Mesothelial cell of epicardium (in vitro differentiated cells): ENCODE measurements around the gene ADGRL3. TPM values are rescaled to one million over a fixed set of nuclear protein-coding genes. Genes with fewer than 3 reads are reported as not detected.

ENCODE experiments used
- DNase-seq, 2 experiments: peaks; one replicate each; pipeline ENCODE4 v3.0.0; 2021; ENCODE audit warnings: low spot score in 2 of 2; ENCODE audit not compliant: unreplicated experiment in 2 of 2
- H3K27ac Mint-ChIP-seq: 2 replicates; pipeline ENCODE4 v1.8.0; 2021; ENCODE audit warnings: mixed read lengths
- H3K27me3 Mint-ChIP-seq: 2 replicates; pipeline ENCODE4 v1.8.0; 2021; ENCODE audit warnings: low read depth, mixed read lengths
- H3K36me3 Mint-ChIP-seq: 2 replicates; pipeline ENCODE4 v1.8.0; 2021; ENCODE audit warnings: mixed read lengths
- H3K4me1 Mint-ChIP-seq: 2 replicates; pipeline ENCODE4 v1.8.0; 2021; ENCODE audit warnings: mixed read lengths
- H3K4me3 Mint-ChIP-seq: 2 replicates; pipeline ENCODE4 v1.8.0; 2021; ENCODE audit warnings: mild to moderate bottlenecking, moderate library complexity, mixed read lengths
- H3K9me3 Mint-ChIP-seq: 2 replicates; pipeline ENCODE4 v1.8.0; 2021; ENCODE audit warnings: mixed read lengths
- total RNA-seq: library from RNA; stranded (reverse); gene quantifications from 3 replicates; pipeline ENCODE4 v1.2.1, GENCODE V29; 2021
- TF ChIP-seq, protein P1 (sequence below): fragments of 200-600 bp; sonication (generic); IDR thresholded peaks from one replicate; pipeline ENCODE4 v1.5.0; 2021; ENCODE audit warnings: antibody characterized with exemption; ENCODE audit not compliant: unreplicated experiment

Gene ADGRL3
- total RNA-seq, 1 donor from 2014 or later: 68.3 TPM

DNA sequence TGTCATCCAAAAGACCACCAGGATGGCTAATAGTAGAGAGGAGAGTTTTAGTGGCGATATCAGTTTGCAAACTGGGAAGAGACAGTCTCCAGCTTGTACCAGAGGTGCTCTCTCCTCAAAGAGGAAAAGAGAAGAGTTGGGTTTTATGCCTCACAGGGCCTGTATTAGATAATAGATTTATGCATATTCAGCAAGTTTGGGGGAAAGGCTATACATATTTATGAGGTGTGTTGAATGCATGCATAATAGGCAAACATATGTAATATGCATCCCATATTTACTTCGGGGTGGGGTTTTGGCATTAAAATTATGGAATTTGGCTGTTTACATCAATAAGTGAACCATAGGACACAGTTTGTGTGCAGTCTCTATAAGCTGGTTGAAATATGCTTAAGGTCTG, 22.8 kb upstream of the ADGRL3 start:
- TF ChIP-seq, protein P1, sequence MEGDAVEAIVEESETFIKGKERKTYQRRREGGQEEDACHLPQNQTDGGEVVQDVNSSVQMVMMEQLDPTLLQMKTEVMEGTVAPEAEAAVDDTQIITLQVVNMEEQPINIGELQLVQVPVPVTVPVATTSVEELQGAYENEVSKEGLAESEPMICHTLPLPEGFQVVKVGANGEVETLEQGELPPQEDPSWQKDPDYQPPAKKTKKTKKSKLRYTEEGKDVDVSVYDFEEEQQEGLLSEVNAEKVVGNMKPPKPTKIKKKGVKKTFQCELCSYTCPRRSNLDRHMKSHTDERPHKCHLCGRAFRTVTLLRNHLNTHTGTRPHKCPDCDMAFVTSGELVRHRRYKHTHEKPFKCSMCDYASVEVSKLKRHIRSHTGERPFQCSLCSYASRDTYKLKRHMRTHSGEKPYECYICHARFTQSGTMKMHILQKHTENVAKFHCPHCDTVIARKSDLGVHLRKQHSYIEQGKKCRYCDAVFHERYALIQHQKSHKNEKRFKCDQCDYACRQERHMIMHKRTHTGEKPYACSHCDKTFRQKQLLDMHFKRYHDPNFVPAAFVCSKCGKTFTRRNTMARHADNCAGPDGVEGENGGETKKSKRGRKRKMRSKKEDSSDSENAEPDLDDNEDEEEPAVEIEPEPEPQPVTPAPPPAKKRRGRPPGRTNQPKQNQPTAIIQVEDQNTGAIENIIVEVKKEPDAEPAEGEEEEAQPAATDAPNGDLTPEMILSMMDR: no peak
- Mint-ChIP-seq H3K4me1 (peaks cover 12% of the 10 kb centered on the region), H3K4me3 (no peak overlapping the region), H3K27me3 (no peaks in the 10 kb centered on the region), H3K27ac (no peak overlapping the region), H3K9me3 (peaks cover 5% of the 10 kb centered on the region), H3K36me3 (no peaks in the 10 kb centered on the region)
- DNase-seq: no peak

- Mint-ChIP-seq H3K27ac (no peak overlapping the region), H3K4me3 (no peak overlapping the region), H3K36me3 (peaks cover 18% of the 10 kb centered on the region), H3K27me3 (no peaks in the 10 kb centered on the region), H3K4me1 (peaks cover 12% of the 10 kb centered on the region), H3K9me3 (peaks cover 23% of the 10 kb centered on the region)
- no peak for DNase-seq
- TF ChIP-seq, protein P1: no peak
Observed at GRCh38 chr4:61180405-61180804, 19.7 kb upstream of the ADGRL3 start.

GRCh38 chr4:61182915-61183314, 17.2 kb upstream of the ADGRL3 start:
- Mint-ChIP-seq H3K36me3 (peaks cover 19% of the 10 kb centered on the region), H3K27ac (no peak overlapping the region), H3K27me3 (no peaks in the 10 kb centered on the region), H3K4me1 (peaks cover 12% of the 10 kb centered on the region), H3K4me3 (no peak overlapping the region), H3K9me3 (peaks cover 20% of the 10 kb centered on the region)
- no peak for DNase-seq
- TF ChIP-seq, protein P1: no peak

DNA sequence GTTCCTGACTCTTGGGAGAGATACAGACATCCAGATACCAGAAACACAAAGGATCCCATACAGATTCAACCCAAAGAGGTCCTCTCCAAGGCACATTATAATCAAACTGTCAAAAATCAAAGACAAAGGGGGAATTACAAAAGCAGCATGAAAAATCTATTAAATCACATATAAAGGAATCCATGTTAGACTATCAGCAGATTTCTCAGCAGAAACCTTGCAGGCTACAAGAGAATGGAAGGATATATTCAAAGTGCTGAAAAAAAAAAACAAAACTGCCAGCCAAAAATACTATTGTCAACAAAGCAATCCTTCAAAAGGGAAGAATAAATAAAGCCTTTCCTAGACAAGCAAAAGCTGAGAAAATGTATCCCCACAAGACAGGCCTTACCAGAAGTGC, 14.8 kb upstream of the ADGRL3 start:
- Mint-ChIP-seq H3K4me3 (no peak overlapping the region), H3K4me1 (peaks cover 5% of the 10 kb centered on the region), H3K36me3 (peaks cover 19% of the 10 kb centered on the region), H3K9me3 (peaks cover 20% of the 10 kb centered on the region), H3K27me3 (no peaks in the 10 kb centered on the region), H3K27ac (no peak overlapping the region)
- no peak for DNase-seq
- TF ChIP-seq, protein P1: no peak

GRCh38 chr4:61192392-61192791, 7.7 kb upstream of the ADGRL3 start:
- Mint-ChIP-seq H3K4me1 (no peaks in the 10 kb centered on the region), H3K4me3 (no peak overlapping the region), H3K27me3 (no peaks in the 10 kb centered on the region), H3K9me3 (no peaks in the 10 kb centered on the region), H3K27ac (no peak overlapping the region), H3K36me3 (no peaks in the 10 kb centered on the region)
- TF ChIP-seq, protein P1: no peak
- DNase-seq: no peak

GRCh38 chr4:61193863-61194262, 6.3 kb upstream of the ADGRL3 start:
- no peak for DNase-seq
- peaks cover under 1% of the 10 kb centered on the region for H3K4me1 Mint-ChIP-seq
- no peaks in the 10 kb centered on the region for H3K36me3 Mint-ChIP-seq
- no peaks in the 10 kb centered on the region for H3K9me3 Mint-ChIP-seq
- H3K27ac Mint-ChIP-seq: no peak overlapping the region
- H3K4me3 Mint-ChIP-seq: no peak overlapping the region
- TF ChIP-seq, protein P1: no peak
- peaks cover 3% of the 10 kb centered on the region for H3K27me3 Mint-ChIP-seq
